Right kidney (tissue), 1 donor: ENCODE measurements around the gene HNRNPH3.

Source experiments
- DNase-seq: peaks from one replicate; pipeline ENCODE4 v3.0.0-alpha.2; 2016

HNRNPH3 gene

GRCh38 chr10:68367121-68367520 lies 35.3 kb downstream of the HNRNPH3 start:
- DNase-seq, result no peak

- DNase-seq, result no peak
Observed at GRCh38 chr10:68371604-68372003, 39.7 kb downstream of the HNRNPH3 start.

- DNase-seq, result no peak
Observed at GRCh38 chr10:68385740-68386139, 53.9 kb downstream of the HNRNPH3 start.
